HG03571 (cell line): Measurements from ENCODE around the gene DHRS12.

Experiments used
- ATAC-seq: cut with Tn5 transposase; IDR thresholded peaks from one replicate; pipeline ENCODE4 v1.9.1; 2021; ENCODE audit not compliant: unreplicated experiment

DHRS12 gene

GRCh38 chr13:51811920-51812451, 8.0 kb upstream of the DHRS12 start:
- no peak for ATAC-seq

- ATAC-seq, result no peak
These were observed 7.1 kb upstream of the DHRS12 start for GRCh38 chr13:51811046-51811445.

GRCh38 chr13:51808811-51809210, 4.8 kb upstream of the DHRS12 start:
- ATAC-seq, result no peak

GRCh38 chr13:51807041-51807440, 3.1 kb upstream of the DHRS12 start:
- ATAC-seq, result no peak

- ATAC-seq, result no peak
These were observed 2.6 kb upstream of the DHRS12 start for GRCh38 chr13:51806566-51806965.

- no peak for ATAC-seq
These were observed 2.0 kb upstream of the DHRS12 start for GRCh38 chr13:51805925-51806324.

GRCh38 chr13:51805313-51805712, 1.4 kb upstream of the DHRS12 start:
- no peak for ATAC-seq

GRCh38 chr13:51804295-51805172, 571 bp upstream of the DHRS12 start:
- ATAC-seq, result no peak

- no peak for ATAC-seq
These were observed 1.1 kb downstream of the DHRS12 start for GRCh38 chr13:51802631-51803418.

GRCh38 chr13:51801631-51802099, 2.3 kb downstream of the DHRS12 start:
- ATAC-seq, result no peak

- ATAC-seq, result no peak
These were observed 3.5 kb downstream of the DHRS12 start for GRCh38 chr13:51800486-51800885.

GRCh38 chr13:51799261-51799660, 4.7 kb downstream of the DHRS12 start:
- ATAC-seq, result no peak

GRCh38 chr13:51797664-51798488, 6.1 kb downstream of the DHRS12 start:
- peak; percentile 52 for ATAC-seq

- no peak for ATAC-seq
These were observed 7.4 kb downstream of the DHRS12 start for GRCh38 chr13:51796546-51796945.

GRCh38 chr13:51795419-51795818, 8.5 kb downstream of the DHRS12 start:
- no peak for ATAC-seq

- ATAC-seq, result no peak
These were observed 9.0 kb downstream of the DHRS12 start for GRCh38 chr13:51794964-51795363.

GRCh38 chr13:51793570-51794271, 10.2 kb downstream of the DHRS12 start:
- peak; percentile 51 for ATAC-seq

GRCh38 chr13:51786425-51787265, 17.3 kb downstream of the DHRS12 start:
- no peak for ATAC-seq

GRCh38 chr13:51785712-51786424, 18.1 kb downstream of the DHRS12 start:
- ATAC-seq, result no peak
